NCI-H2196 (cell line): Measurements from ENCODE around the gene NDUFAF8.
A peak's percentile ranks its signal among the peaks of the same experiment; 100 is the strongest.

Source experiments
- DNase-seq: peaks from one replicate; lab custom pipeline; 2025; ENCODE audit not compliant: unreplicated experiment; lab: John Stamatoyannopoulos, UW

Gene NDUFAF8

DNA sequence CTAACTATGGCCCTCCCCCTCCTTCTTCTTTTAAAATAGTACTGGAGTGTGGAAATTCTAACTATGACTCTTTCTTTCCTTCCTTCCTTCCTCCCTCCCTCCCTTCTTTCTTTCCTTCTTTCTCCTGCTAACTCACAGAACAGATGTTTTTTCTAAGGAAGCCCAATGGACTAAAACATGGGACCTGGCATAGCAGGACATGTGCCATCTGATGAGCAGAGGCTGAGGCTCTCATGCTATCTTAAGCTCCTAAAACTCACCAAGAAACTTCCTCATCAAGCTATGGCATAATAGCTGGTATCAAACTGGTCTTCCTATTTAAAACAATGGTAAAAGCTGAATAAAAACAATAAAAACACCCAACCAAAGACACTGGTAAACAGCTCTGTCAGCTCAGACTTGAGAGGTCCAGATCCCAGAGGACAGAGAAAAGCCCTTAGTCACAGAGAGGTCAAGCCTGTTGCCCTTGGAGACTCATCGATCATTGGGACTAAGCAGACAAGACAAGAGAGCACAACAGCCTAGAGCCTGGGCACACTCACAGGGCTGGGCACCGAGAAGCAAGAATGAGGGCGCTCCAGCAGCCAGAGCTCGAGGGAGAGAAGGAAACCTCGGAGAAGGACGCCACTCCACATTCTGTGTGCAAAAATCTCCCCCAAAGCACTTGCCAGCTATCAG lies 28.4 kb downstream of the NDUFAF8 start:
- DNase-seq, result no peak

DNA sequence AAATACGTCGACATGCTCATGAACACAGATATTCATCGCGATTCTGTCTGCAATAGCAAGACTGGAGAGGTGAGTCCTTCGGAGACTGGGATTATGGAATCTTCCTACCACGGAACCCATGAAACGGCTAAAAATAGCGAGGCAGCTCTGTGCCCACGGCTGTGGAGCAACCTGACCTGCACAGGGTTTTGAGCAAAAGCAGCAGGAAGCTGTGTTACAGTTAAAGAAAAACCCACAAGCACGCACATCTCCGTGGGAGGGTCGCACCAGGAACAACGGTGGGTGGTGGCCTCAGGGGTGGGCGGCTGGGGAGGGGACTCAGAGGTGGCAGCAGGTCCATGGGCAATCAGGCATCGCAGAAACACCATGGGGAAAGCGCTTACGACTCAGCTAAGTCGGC lies 31.2 kb downstream of the NDUFAF8 start:
- no peak for DNase-seq

DNA sequence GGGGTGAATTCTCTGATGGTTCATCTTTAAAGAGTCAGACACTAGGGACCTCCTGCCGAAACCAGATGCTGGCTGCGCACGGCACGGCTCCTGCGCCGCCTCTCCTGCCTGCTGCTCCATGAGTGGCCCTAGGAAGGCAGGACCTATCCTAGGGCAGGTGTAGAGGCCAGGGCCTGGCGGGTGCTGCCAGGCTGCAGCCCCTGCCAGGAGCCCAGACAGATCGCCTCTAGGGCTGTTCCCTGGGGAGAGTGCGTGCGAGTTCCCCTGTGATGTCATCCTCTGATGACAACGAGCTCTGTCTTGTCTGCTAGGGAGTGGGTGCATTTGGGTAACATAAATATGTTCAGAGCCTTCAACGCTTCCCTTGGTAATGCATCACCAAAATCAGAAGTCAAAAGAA lies 32.1 kb downstream of the NDUFAF8 start:
- DNase-seq, result no peak

DNA sequence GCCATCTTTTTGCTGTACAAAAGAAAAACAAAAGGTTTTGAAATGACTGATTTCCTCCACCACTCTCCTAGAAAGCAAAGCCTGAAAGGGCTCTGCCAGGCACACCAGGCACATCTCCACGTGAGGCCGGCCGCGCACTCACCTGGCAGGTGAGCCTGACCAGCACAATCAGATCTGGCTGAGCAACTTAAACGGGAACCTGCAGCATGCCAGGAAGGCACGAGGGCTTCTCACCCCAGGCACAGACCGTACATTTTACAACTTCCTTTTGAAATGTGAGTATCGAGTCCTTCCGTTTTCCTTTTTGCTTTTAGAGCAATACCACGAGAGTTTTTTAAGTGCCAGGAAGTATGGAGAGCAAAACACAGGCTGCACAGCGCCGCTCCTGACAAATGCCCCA lies 33.5 kb downstream of the NDUFAF8 start:
- DNase-seq, result peak; percentile 85

GRCh38 chr17:81273698-81274470 lies 34.8 kb downstream of the NDUFAF8 start:
- no peak for DNase-seq

DNA sequence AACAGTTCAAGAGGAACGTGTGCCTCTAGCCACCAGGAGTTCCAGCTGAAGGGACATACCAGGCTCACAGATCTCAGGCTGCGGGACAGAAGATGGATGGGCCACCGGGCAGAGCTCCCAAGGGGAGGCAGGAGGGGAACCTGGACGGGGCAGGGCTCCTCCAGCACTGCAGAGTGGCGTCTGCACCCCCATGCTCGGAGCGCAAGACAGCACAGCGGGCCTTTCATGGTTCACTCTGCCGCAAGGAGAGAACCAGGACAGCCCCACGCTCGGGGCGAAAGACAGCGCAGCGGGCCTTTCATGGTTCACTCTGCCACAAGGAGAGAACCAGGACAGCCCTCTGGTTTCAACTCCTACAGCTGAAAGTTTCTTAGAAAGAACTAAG lies 35.3 kb downstream of the NDUFAF8 start:
- no peak for DNase-seq

GRCh38 chr17:81276781-81277180 lies 37.7 kb downstream of the NDUFAF8 start:
- no peak for DNase-seq

DNA sequence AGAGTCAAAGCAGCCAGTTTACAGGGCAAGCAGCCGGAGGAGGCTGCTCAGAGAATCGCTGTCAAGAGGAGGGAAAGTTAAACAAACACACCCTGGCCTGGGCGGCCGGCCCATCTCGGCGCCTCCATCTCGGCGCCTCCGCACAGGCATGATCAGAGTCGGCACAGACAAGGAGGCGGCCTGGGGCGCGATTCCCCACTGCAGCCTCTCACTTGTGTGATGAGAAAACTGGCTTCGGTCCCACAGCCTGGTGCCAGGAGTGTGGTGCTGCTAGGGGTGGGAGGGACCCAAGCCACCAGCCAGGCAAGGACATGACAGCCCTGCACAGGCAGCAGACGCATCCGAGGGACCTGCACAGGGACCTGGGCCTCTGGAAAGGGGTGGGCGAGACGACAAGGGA lies 38.3 kb downstream of the NDUFAF8 start:
- peak; percentile 88 for DNase-seq

DNA sequence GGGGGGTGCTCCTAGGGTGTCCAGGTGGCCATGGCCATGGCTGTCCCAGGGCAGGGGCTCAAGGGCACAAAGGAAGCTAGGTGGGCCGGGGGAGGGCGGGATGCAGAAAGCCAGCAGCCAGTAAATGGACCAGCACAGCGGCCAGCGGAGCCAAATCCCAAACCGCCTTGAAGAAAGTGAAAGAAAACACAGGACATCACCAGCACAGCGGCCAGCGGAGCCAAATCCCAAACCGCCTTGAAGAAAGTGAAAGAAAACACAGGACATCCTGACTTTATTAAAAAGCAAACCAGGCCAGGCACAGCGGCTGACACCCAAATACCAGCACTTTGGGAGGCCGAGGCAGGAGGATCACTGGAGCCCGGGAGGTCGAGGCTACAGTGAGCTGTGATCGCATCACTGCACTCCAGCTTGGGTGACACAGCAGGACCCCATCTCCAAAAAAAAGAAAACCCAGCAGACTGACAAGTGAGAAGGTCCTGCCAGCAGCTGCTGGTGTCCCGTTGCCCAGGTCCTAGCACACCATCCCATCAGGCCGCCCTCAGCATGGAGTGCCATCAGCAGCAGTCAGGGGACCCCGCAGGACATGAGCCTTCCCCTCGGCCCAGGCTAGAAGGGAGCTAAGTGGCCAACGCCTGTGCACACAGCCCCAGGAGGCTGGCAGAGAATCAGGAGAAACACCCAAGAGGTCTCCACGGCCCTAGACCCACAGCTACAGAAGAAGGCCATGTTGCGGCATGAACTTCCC lies 39.0 kb downstream of the NDUFAF8 start:
- DNase-seq, result peak; percentile 33

DNA sequence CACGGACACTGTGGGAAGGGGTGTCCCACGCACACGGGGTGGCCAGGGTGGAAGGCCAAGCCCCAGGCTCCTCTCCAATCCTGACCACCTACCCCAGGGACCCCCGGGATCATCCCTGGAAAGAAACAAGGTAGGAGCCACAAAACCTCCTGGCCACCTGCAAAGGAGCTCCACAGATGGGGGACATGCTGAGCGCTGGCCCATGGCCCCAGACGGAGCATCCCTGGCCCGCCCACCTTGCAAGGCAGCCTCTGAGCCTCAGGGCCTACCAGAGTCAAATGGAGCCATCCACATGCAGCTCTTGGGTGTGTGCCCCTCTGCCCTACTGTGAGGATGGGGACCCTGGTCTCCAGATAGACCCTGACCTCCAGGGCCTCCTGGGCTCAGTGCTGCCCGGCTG lies 39.7 kb downstream of the NDUFAF8 start:
- DNase-seq, result no peak

GRCh38 chr17:81279278-81280275 lies 40.5 kb downstream of the NDUFAF8 start:
- no peak for DNase-seq

DNA sequence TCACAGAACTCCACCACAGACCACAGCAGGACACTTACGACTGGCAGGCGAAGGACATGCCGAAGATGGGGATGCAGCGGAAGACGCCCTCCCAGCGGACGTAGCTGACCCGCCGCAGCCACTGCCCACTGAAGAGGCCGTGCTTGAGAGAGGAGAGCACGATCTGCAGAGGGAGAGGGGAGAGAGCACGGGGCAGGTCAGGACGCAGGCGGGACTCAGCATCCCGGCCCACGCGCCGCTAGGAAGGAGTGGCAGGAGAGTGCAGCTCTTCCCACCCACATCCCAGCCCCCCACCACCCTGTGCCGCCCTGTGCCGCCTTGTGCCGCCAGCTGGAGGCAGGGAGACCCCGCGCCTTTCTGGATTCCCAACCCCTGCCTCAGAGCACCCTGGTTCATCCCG lies 41.5 kb downstream of the NDUFAF8 start:
- no peak for DNase-seq

GRCh38 chr17:81282141-81282540 lies 43.0 kb downstream of the NDUFAF8 start:
- no peak for DNase-seq

DNA sequence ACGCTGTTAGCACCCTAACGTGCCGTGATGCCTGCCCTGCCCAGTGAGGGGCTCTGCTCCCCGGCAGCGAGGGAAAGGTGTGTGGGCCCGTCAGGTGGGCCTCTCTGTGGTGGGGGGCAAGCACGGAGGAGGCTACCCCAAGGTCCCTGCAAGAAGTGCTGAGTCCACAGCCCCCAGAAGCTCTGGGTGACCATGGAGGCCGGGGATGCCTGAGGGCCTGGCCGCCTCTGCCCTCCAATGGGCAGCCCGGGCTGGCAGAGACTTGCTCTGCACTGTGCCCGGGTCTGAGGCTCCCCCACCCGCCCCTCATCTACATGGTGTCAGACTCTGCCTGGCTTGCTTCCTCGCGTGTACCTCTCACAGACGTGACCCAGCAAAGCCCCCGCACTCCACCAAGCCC lies 43.8 kb downstream of the NDUFAF8 start:
- DNase-seq, result no peak

DNA sequence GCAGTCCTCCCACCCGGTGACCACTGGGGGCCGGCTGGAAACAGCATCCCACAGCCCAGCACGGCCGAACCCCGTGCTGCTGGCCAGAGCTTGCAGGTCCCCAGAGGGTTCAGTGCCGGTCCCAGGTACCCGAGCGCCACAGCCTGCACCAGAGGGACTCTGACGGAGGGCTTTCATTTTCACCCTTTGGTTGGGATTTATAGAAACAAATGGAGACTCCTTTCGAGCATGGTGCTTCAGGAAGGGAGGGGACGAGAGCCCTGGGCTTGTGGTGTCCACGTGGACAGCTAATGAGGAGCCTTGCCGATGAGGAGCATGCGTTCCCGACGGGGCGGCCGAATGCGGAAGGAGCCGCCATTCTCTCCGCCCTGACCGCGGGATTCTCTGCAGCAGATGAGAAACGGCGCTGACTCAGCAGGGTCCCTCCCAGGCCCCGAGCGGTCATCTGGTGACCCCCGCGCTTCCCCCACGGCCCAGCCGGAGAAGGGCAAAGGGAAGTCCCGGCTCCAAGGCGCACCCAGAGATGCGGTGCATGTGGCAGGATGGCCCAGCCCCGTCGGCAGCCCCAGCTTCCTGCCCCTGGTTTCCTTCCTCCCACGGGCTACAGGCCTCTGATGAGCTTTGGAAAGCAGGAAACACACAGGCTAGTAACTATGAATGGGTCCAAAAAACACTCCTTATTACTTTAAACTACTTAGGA lies 46.2 kb downstream of the NDUFAF8 start:
- no peak for DNase-seq

DNA sequence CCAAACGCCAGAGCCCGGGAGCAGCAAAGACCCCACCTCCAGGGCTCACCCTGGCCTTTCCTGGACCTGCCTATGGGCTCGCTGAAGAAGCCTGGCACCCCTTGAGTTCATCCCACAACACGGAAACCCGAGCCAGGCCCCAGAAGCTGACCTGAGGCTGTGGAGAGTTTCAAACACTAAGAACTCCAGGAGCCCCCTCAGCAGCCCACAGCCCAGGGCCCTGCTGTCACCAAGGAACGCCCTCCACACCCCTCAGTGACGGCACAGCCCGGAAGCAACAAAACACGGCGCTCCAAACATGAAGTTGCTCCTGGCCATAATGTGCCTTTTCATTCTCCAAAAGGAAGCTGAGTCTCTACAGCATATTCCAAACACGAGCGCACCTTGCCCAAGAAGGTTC lies 46.8 kb downstream of the NDUFAF8 start:
- DNase-seq, result no peak

DNA sequence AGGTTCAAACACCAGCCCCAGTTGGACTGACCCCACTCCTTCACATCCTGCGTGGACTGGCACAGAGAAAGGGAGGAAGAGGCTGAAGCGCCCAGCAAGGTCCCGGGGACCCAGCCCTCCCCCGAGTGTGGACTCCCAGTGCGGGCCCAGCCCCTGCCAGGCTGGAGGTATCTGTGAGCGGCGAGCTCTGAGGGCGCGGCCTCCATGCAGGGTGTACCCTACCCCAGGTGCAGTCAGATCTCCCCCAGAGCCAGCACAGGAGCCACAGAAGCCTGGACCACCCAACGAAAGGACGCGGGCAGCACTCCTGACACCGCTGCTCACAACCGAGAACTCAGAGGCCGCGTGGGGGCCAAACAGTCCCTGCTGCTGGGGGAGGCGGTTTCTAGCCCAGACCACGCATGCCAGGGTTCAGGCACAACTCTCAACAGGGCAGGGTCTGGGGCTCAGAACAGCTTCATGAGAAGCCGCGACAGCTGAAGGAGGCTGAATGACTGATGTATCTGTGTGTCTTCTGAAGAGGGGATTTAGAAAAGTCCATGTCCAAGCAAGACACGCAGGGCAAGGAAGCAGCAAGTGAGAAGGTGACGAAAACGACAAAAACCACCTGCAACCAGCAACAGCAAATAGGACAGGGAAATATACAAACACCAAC lies 47.5 kb downstream of the NDUFAF8 start:
- no peak for DNase-seq

DNA sequence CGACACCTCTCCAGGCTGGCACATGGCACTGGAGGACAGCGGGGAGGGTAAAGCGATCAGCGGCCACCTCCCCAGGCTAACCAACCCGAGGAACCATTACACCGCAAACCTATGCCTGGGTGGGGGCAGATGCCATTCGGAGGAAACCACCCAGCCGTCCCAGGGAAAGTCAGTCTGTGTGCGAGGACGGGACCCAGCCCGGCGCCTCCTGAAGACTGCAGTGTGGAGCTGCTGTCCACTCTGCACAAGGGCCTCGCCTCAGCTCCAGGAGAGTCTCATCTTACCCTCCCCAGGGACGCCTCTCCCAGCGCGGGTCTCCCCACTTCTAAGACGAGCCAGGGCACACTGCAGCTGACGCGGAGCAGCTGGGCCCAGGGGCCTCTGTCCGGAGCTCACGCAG lies 48.0 kb downstream of the NDUFAF8 start:
- DNase-seq, result no peak

DNA sequence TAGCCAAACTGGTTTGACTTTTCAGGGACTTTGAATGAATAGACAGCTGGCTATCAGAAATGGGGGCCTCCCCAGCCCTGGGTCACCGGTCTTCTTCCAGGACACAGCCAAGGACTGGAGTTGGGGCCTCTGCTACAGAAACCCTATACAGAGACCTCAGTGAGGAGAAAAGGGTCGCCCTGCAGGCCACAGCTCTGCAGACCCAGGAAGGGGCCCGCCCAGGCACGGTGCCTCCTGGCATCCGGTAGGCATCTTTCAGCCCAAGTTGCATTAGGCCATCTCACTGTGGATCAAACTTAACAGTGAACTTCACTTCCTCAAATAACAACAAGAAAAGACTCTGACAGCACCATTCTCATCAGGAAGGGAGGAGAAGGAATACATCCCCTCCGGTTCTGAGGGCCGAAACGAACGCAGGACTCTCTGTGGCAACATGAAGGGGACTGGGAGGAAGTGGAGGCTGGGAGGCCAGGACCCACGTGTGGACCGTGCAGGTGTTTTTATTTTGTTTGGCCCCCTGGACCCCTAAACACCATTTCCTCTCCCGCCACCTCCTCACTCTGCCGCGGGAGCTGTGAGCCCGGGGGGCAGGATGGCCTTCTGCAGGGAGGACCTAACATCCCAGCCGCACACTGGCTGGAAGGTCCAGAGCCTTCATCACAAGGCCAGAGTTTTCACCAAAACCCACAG lies 48.8 kb downstream of the NDUFAF8 start:
- no peak for DNase-seq
